DOHH2 (cell line): Measurements from ENCODE around the gene SLC9A9.

ENCODE experiments used
- EZH2phosphoT487 ChIP-seq: fragments of 200-600 bp; sonication (generic); IDR thresholded peaks from 2 replicates; pipeline ENCODE4 v1.6.1; 2017; ENCODE audit warnings: borderline replicate concordance, mild to moderate bottlenecking, antibody characterized with exemption, low read length, moderate library complexity, mixed read lengths
- TF ChIP-seq, protein P1 (sequence below): fragments of 200-600 bp; sonication (generic); IDR thresholded peaks from one replicate; pipeline ENCODE4 v1.5.1; 2014; ENCODE audit warnings: antibody characterized with exemption, mild to moderate bottlenecking, low read depth, low read length; ENCODE audit not compliant: poor library complexity, severe bottlenecking

DNA sequence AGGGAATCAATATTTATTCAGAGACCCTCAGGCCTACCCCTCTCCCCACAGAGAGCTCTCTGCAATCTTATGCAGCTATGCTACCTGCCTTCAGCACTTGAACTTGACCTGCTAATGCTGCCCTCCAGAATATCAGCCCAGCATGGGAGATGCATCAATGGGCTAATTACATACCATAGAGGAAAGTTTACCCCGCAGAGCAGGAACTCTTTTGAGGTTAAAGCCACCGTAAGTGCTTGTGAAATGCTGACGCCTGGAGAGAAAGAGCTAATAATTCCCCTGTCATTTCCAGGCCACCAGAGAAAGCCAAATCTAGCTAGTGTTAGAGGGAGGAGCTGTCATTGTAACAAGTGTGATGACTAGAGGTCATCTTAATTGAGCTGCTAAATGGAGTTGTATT is 601.2 kb downstream of the SLC9A9 start:
- TF ChIP-seq, protein P1, sequence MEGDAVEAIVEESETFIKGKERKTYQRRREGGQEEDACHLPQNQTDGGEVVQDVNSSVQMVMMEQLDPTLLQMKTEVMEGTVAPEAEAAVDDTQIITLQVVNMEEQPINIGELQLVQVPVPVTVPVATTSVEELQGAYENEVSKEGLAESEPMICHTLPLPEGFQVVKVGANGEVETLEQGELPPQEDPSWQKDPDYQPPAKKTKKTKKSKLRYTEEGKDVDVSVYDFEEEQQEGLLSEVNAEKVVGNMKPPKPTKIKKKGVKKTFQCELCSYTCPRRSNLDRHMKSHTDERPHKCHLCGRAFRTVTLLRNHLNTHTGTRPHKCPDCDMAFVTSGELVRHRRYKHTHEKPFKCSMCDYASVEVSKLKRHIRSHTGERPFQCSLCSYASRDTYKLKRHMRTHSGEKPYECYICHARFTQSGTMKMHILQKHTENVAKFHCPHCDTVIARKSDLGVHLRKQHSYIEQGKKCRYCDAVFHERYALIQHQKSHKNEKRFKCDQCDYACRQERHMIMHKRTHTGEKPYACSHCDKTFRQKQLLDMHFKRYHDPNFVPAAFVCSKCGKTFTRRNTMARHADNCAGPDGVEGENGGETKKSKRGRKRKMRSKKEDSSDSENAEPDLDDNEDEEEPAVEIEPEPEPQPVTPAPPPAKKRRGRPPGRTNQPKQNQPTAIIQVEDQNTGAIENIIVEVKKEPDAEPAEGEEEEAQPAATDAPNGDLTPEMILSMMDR: no peak
- no peak for TF ChIP-seq EZH2phosphoT487
